Heart left ventricle (tissue), 16 donors: Measurements from ENCODE around the gene PDCD11. TPM values are rescaled to one million over a fixed set of nuclear protein-coding genes. Genes with fewer than 3 reads are reported as not detected.

Experiments
- ATAC-seq, 4 donors: fragments of 200-7000 bp; cut with Tn5 transposase; one replicate each; pipeline ENCODE4 v1.9.1; 2020 to 2022; ENCODE audit warnings: moderate library complexity in 4 of 4, mild to moderate bottlenecking in 3 of 4, moderate number of reproducible peaks in 1 of 4
- DNase-seq, 5 donors: peaks; one replicate each; pipeline ENCODE4 v3.0.0-alpha.2; 2020
- H3K27ac ChIP-seq, 12 donors: fragments of 200-600 bp; sonication (generic) in 4 of 12; one replicate each; pipeline versions ENCODE4 v1.5.0 to v1.8.0; 2016 to 2022; ENCODE audit warnings: mild to moderate bottlenecking in 2 of 12
- H3K27me3 ChIP-seq, 9 donors: fragments of 200-600 bp; sonication (generic) in 2 of 9; one replicate each; pipeline versions ENCODE4 v1.5.1 to v1.8.0; 2016 to 2022; ENCODE audit warnings: mild to moderate bottlenecking in 3 of 9
- H3K36me3 ChIP-seq, 9 donors: fragments of 200-600 bp; sonication (generic) in 2 of 9; one replicate each; pipeline versions ENCODE4 v1.5.0 to v1.8.0; 2018 to 2022; ENCODE audit warnings: mild to moderate bottlenecking in 2 of 9
- H3K4me1 ChIP-seq, 12 donors: fragments of 200-600 bp; sonication (generic) in 4 of 12; one replicate each; pipeline versions ENCODE4 v1.5.0 to v1.8.0; 2016 to 2022; ENCODE audit warnings: mild to moderate bottlenecking in 3 of 12
- H3K4me3 ChIP-seq, 12 donors: fragments of 200-600 bp; sonication (generic) in 4 of 12; one replicate each; pipeline versions ENCODE4 v1.5.0 to v1.8.0; 2017 to 2022; ENCODE audit warnings: mild to moderate bottlenecking in 9 of 12, moderate library complexity in 4 of 12
- H3K9me3 ChIP-seq, 12 donors: fragments of 200-600 bp; sonication (generic) in 4 of 12; one replicate each; pipeline versions ENCODE4 v1.5.0 to v1.8.0; 2016 to 2022; ENCODE audit warnings: mild to moderate bottlenecking in 1 of 12
- POLR2A ChIP-seq, 2 donors: fragments of 450-650 bp; IDR thresholded peaks; one replicate each; pipeline ENCODE4 v1.6.1; 2017; ENCODE audit warnings: antibody characterized with exemption in 2 of 2, mild to moderate bottlenecking in 2 of 2, moderate library complexity in 2 of 2
- WGBS, 4 donors: extraction: QIAGEN DNeasy Blood & Tissue Kit in 2 of 4; methylation state at CpG; one replicate each; pipeline versions ENCODE4 v1.1.5 to v1.1.7; 2013 to 2018; 5-methylcytosine and 5-hydroxymethylcytosine counted together
- intact Hi-C, 10 donors: fragments of 100-400 bp; cut with DNase I; formaldehyde crosslinking; loops; one replicate each; pipeline versions ENCODE4 v1.11.1 to v1.14.2; 2022
- polyA plus RNA-seq, 2 donors: library from polyadenylated mRNA; stranded (reverse); fragments of 200-250 nt; gene quantifications; one replicate each; pipeline ENCODE4 v1.2.3, GENCODE V29; 2013
- total RNA-seq, 9 donors: library from RNA; depleted of rRNA in 2 of 9; stranded (reverse); fragments of >200 nt in 2 of 9; fragmentation: NEBNext Ultra II Directional in 3 of 9; extraction: Animal tissue kit (Norgen Biotek cat#: 25700) in 3 of 9; gene quantifications; one replicate each; pipeline versions ENCODE4 v1.1.0 to v1.2.4, GENCODE V29; 2016 to 2023
- TF ChIP-seq, protein P1 (sequence below), 12 donors: fragments of 200-600 bp; sonication (generic) in 4 of 12; IDR thresholded peaks; one replicate each; pipeline versions ENCODE4 v1.5.0 to v1.8.0; 2018 to 2022; ENCODE audit warnings: antibody characterized with exemption in 12 of 12, mild to moderate bottlenecking in 5 of 12
- donor health status: ischemic (EF 13 %, LVEDD 7.1; RV severe dilation, severe dysfunction).
- donor health status: healthy with polysubstance abuse.
- donor health status: DM: no; HTN: yes; CAD: no.
- donor health status: DM: no; HTN: no; CAD: no.
- donor health status: ischemic (EF 25% LVEDD 6.9; RV normal size, moderate dysfunction).
- donor health status: ischemic (EF 25% LVEDD 5.7; RV mildly dilated, moderate dysfunction).
- donor health status: healthy.
- donor health status: DM: yes; HTN: yes; CAD: no.
- donor health status: ischemic (EF 35%, LVEDD 5.7; RV mildly dilated, moderate dysfunction).
- donor health status: nonischemic (EF 11% LVEDD 7.7; RV severe dilation, severe dysfunction).
- donor health status: DM: yes; HTN: yes; CAD: no.
- donor health status: PGD.
- donor health status: ischemic (EF 29% LVEDD 5.4; RV normal size, mild dysfunction).
- donor health status: nonischemic (EF 23%, LVEDD 6.1; RV moderate dilation, normal function).

Gene PDCD11
- total and polyA plus RNA-seq, 11 donors: 8.0 to 17.2 (median 12.1) TPM

GRCh38 chr10:103466734-103467133 lies 70.3 kb downstream of the PDCD11 start:
- no peaks in the 10 kb centered on the region for H3K27me3 ChIP-seq
- WGBS, 4 donors: 89 to 96% (median 92%) methylated on average over 3 of the region's 3 CpGs
- DNase-seq: no peak
- H3K9me3 ChIP-seq: no peaks in the 10 kb centered on the region
- intact Hi-C loops: no loop called here
- ATAC-seq: no peak
- H3K27ac ChIP-seq: no peak overlapping the region
- no peaks in the 10 kb centered on the region for H3K36me3 ChIP-seq
- peaks cover 0 to 38% (median 0%) of the 10 kb centered on the region in 12 donors for H3K4me1 ChIP-seq
- TF ChIP-seq, protein P1, sequence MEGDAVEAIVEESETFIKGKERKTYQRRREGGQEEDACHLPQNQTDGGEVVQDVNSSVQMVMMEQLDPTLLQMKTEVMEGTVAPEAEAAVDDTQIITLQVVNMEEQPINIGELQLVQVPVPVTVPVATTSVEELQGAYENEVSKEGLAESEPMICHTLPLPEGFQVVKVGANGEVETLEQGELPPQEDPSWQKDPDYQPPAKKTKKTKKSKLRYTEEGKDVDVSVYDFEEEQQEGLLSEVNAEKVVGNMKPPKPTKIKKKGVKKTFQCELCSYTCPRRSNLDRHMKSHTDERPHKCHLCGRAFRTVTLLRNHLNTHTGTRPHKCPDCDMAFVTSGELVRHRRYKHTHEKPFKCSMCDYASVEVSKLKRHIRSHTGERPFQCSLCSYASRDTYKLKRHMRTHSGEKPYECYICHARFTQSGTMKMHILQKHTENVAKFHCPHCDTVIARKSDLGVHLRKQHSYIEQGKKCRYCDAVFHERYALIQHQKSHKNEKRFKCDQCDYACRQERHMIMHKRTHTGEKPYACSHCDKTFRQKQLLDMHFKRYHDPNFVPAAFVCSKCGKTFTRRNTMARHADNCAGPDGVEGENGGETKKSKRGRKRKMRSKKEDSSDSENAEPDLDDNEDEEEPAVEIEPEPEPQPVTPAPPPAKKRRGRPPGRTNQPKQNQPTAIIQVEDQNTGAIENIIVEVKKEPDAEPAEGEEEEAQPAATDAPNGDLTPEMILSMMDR (IDR thresholded peaks at IDR 0.05): no peak
- TF ChIP-seq POLR2A (IDR thresholded peaks at IDR 0.05): no peak
- no peak overlapping the region for H3K4me3 ChIP-seq

DNA sequence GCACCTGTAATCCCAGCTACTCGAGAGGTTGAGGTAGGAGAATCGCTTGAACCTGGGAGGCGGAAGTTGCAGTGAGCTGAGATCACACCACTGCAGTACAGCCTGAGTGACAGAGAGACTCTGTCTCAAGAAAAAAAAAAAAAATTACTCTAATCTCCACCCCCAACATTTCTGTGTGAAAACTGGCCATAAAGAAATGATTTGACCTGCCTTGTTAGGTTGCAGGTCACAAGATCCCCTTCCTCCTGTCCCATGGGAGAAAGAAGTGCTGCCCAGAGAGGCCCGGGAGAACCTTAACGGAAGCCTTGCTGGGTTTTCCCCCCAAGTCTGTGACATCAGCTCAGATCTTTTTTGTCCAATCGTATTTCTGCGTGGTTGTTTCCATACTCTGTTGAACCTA lies 71.0 kb downstream of the PDCD11 start:
- intact Hi-C loops: no loop called here

DNA sequence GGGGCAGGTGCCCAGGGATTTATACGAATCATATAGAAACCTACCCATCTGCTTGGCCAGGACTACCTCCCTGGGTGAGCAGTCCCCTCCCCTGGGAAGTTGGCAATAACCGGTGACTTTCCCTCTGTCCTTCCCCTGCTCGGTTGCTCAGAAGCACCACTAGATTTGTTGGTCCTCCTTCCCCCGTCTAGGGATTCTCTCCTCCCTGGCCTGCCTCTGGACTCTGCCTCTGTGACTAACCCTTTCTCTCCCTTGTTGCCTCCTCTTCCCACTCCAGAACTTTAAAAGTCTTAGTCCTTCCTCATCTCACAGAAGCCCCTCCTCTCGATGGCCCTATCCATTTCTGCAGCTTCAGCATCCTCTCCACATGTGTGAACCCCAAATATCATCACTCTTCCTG lies 72.8 kb downstream of the PDCD11 start:
- peak in 1 of 5 donors; percentile 12 for DNase-seq
- peaks cover 0 to 44% (median 0%) of the 10 kb centered on the region in 12 donors for H3K4me1 ChIP-seq
- no peaks in the 10 kb centered on the region for H3K9me3 ChIP-seq
- intact Hi-C loops: no loop called here
- no peak overlapping the region for H3K27ac ChIP-seq
- no peak for TF ChIP-seq POLR2A (IDR thresholded peaks at IDR 0.05)
- TF ChIP-seq, protein P1 (IDR thresholded peaks at IDR 0.05): no peak
- 61 to 69% (median 63%) methylated on average over 5 of the region's 5 CpGs for WGBS, 4 donors
- no peaks in the 10 kb centered on the region for H3K27me3 ChIP-seq
- no peak overlapping the region for H3K4me3 ChIP-seq
- no peaks in the 10 kb centered on the region for H3K36me3 ChIP-seq
- ATAC-seq: no peak

More for the DNA sequence above, 71.0 kb downstream of the PDCD11 start:
- no peak overlapping the region for H3K27ac ChIP-seq
- ATAC-seq: no peak
- no peak overlapping the region for H3K4me3 ChIP-seq
- H3K27me3 ChIP-seq: no peaks in the 10 kb centered on the region
- H3K4me1 ChIP-seq: peaks cover 0 to 44% (median 0%) of the 10 kb centered on the region in 12 donors
- H3K9me3 ChIP-seq: no peaks in the 10 kb centered on the region
- WGBS, 4 donors: 81 to 83% (median 83%) methylated on average over 7 of the region's 7 CpGs
- DNase-seq: peak in 1 of 5 donors; percentile 5
- H3K36me3 ChIP-seq: no peaks in the 10 kb centered on the region
- TF ChIP-seq POLR2A (IDR thresholded peaks at IDR 0.05): no peak
- TF ChIP-seq, protein P1 (IDR thresholded peaks at IDR 0.05): no peak

DNA sequence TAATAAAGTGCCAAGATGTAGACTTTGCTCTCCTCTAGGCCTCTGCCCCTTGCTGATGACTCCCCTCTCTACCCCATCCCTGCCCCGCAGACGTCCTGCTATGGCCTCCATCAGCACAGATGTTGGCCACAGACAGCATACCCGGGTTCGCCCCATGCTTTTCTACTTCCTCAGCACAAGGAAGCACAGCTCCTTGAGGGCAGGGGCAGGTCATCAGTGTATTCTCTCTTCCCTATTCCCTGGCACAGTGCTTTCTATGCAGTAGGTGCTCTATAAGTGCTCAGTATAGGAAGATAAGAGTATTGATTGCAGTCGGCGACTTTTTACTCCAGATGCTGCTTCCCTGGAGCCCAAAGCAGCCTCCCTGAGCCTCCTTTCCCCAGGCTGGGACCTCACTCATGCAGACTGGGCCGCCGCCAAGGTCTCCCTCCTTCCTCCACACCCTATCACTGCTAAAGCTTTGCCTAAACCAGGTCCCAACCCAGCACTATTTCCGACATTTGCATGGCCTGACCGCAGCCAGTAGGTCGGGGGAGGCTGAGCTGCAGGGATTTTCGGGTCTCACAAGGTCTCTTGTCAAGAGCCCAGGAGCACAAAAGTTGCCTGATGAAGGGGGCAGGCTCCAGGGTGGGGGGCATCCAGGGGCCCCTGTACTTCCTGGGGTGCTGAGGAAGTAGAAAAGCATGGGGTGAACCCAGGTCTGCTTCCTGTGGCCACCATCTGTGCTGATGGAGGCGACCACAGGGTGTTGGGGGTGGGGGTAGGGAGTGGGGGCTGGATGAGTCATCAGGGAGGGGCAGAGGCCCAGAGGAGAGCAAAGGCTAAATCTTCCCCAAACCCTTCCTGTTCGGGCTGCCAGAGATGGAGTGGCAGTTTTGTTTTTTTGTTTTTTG lies 74.6 kb downstream of the PDCD11 start:
- H3K9me3 ChIP-seq: no peaks in the 10 kb centered on the region
- peak in 1 of 5 donors; percentile 53 for DNase-seq
- H3K27ac ChIP-seq: peak overlapping the region in 1 of 12 donors; percentile 80
- peak overlapping the region in 1 of 12 donors; percentile 16 for H3K4me3 ChIP-seq
- no peaks in the 10 kb centered on the region for H3K27me3 ChIP-seq
- no peak for TF ChIP-seq POLR2A (IDR thresholded peaks at IDR 0.05)
- TF ChIP-seq, protein P1 (IDR thresholded peaks at IDR 0.05): no peak
- ATAC-seq: peak in 3 of 4 donors; percentile 73 to 78 (median 76)
- peaks cover 0 to 44% (median 0%) of the 10 kb centered on the region in 12 donors for H3K4me1 ChIP-seq
- intact Hi-C loops: no loop called here
- no peaks in the 10 kb centered on the region for H3K36me3 ChIP-seq
- WGBS, 4 donors: 61 to 76% (median 65%) methylated on average over 14 of the region's 14 CpGs
